ENCODE measurements around the gene CDH13.

The CDH13 gene

GRCh38 chr16:83627996-83628395 is 1001.2 kb downstream of the CDH13 start:
- peaks cover 16% of the 10 kb centered on the region for H3K4me1 Mint-ChIP-seq

GRCh38 chr16:83629426-83629825 is 1002.7 kb downstream of the CDH13 start:
- Mint-ChIP-seq H3K9me3 (no peaks in the 10 kb centered on the region), H3K4me3 (no peak overlapping the region), H3K36me3 (ENCODE audit: low read depth) (no peaks in the 10 kb centered on the region), H3K4me1 (peaks cover 9% of the 10 kb centered on the region), H3K27ac (no peak overlapping the region), H3K27me3 (ENCODE audit: low read depth, poor library complexity) (peaks cover 11% of the 10 kb centered on the region)
- no peak for DNase-seq
- no peak for TF ChIP-seq CTCF (IDR thresholded peaks at IDR 0.05)

More at GRCh38 chr16:83627996-83628395, 1001.2 kb downstream of the CDH13 start:
- Mint-ChIP-seq H3K27me3 (ENCODE audit: low read depth, poor library complexity) (peaks cover 16% of the 10 kb centered on the region), H3K4me3 (no peak overlapping the region), H3K36me3 (ENCODE audit: low read depth) (no peaks in the 10 kb centered on the region), H3K27ac (no peak overlapping the region), H3K9me3 (no peaks in the 10 kb centered on the region)
- no peak for TF ChIP-seq CTCF (IDR thresholded peaks at IDR 0.05)
- DNase-seq: no peak

GRCh38 chr16:83629836-83630235 is 1003.1 kb downstream of the CDH13 start:
- no peak for DNase-seq

DNA sequence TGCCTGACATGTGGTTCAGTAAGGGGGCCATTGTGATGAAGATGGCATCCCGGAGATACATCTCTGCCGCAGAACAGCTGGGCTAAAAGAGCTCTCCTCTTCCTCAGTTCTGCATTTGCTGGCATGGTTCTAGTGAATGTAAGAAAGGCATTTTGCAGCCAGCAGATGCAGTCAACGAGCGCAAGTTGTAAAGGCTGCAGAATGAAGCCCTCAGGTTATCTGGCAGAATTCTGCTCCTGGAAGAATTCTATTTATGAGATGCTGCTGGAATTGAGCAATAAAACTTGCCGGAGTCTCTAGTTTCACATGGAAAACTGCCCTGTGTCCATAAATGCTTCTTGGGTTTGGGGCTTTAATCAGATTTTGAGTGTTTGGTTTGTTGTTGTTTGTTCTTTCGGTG is 1004.2 kb downstream of the CDH13 start:
- Mint-ChIP-seq H3K36me3 (ENCODE audit: low read depth) (no peaks in the 10 kb centered on the region), H3K4me1 (peaks cover 5% of the 10 kb centered on the region), H3K27ac (no peak overlapping the region), H3K4me3 (no peak overlapping the region), H3K27me3 (ENCODE audit: low read depth, poor library complexity) (peaks cover 4% of the 10 kb centered on the region), H3K9me3 (no peaks in the 10 kb centered on the region)
- no peak for DNase-seq
- TF ChIP-seq CTCF (IDR thresholded peaks at IDR 0.05): no peak

More at GRCh38 chr16:83629836-83630235, 1003.1 kb downstream of the CDH13 start:
- Mint-ChIP-seq H3K4me3 (no peak overlapping the region), H3K27ac (no peak overlapping the region), H3K36me3 (ENCODE audit: low read depth) (no peaks in the 10 kb centered on the region), H3K9me3 (no peaks in the 10 kb centered on the region), H3K27me3 (ENCODE audit: low read depth, poor library complexity) (peaks cover 9% of the 10 kb centered on the region), H3K4me1 (peaks cover 5% of the 10 kb centered on the region)
- TF ChIP-seq CTCF (IDR thresholded peaks at IDR 0.05): no peak

DNA sequence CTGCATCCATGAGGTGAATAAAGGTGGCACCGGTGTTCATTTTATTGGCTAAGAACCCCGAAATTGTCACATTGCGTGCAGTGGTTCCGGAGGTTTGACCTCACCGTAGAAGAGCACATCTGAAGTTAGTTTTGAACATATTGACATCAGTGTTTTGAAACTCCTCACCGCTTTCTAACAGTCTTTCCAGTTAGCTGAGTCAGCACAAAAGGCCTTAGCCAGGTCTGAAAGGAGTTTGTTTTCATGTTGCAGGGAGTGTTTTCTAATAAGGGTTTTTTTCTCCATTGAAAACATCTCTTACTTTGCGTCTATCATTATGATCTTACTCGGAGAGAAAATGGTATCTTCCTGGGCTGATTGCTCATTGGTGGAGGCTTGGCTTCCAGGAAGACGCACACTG is 1006.5 kb downstream of the CDH13 start:
- DNase-seq: no peak
- Mint-ChIP-seq H3K9me3 (peaks cover 9% of the 10 kb centered on the region), H3K4me3 (no peak overlapping the region), H3K4me1 (peaks cover 5% of the 10 kb centered on the region), H3K27me3 (ENCODE audit: low read depth, poor library complexity) (no peaks in the 10 kb centered on the region), H3K27ac (no peak overlapping the region), H3K36me3 (ENCODE audit: low read depth) (peaks cover 7% of the 10 kb centered on the region)
- TF ChIP-seq CTCF (IDR thresholded peaks at IDR 0.05): no peak

DNA sequence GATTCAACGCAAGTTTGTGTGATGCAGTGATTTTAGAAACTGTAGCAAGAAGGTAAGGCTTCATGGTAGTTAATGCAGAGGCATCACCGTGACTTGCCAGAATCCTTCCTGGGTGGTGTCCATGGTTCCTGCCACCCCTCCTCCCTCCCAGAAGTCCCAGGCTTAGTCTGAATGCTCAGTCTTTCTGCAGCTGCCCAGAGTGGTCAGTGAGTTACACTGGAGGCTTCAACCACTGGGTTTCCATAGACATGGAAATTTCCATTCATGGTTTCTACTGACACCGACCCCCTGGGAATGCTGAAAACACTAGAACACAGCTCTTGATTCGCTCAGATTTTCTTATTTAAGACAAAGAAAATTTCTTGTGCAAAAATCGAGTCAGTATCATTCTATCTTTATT is 1021.6 kb downstream of the CDH13 start:
- no peak for TF ChIP-seq CTCF (IDR thresholded peaks at IDR 0.05)
- H3K4me3 Mint-ChIP-seq: no peak overlapping the region
- no peak for DNase-seq
- H3K27me3 Mint-ChIP-seq (ENCODE audit: low read depth, poor library complexity): no peaks in the 10 kb centered on the region
- no peaks in the 10 kb centered on the region for H3K36me3 Mint-ChIP-seq (ENCODE audit: low read depth)
- no peak overlapping the region for H3K27ac Mint-ChIP-seq
- H3K4me1 Mint-ChIP-seq: no peaks in the 10 kb centered on the region
- H3K9me3 Mint-ChIP-seq: peaks cover 8% of the 10 kb centered on the region

Measured in nephron progenitor cell (in vitro differentiated cells).